B cell (primary cell): ENCODE measurements around the gene CSDE1.

Experiments
- CTCF ChIP-seq: fragments of 200-600 bp; IDR thresholded peaks from one replicate; pipeline ENCODE4 v1.8.0; 2022; ENCODE audit warnings: antibody characterized with exemption, mild to moderate bottlenecking
- EZH2 ChIP-seq: IDR thresholded peaks from 2 replicates; pipeline ENCODE4 v1.6.1; 2012; ENCODE audit warnings: borderline replicate concordance, low read depth, mild to moderate bottlenecking, moderate library complexity, low read length; ENCODE audit not compliant: insufficient read depth, poor library complexity, severe bottlenecking

GRCh38 chr1:114740331-114740730 lies 17.5 kb downstream of the CSDE1 start:
- TF ChIP-seq CTCF (no peak), EZH2 (no peak)
